ENCODE data around the gene NUP85. TPM values are rescaled to one million over a fixed set of nuclear protein-coding genes. Genes with fewer than 3 reads are reported as not detected.

The NUP85 gene
- total RNA-seq (2022; extraction: Qiagen RNA extraction; ENCODE audit: low read depth), result 92.5 to 107 TPM (median 99.5 TPM) in 5 replicates

GRCh38 chr17:75205037-75205792 lies at the start of gene NUP85:
Gene NUP85 (plus strand): TSS chr17:75205679. CDS start chr17:75205762, 83 bp downstream.

GRCh38 chr17:75182569-75183436 lies 22.7 kb upstream of the NUP85 start, which contains the start of gene SUMO2:
Gene SUMO2 (minus strand): TSS chr17:75182959. CDS start chr17:75182834, 125 bp downstream.

GRCh38 chr17:75261336-75262111 lies 56.0 kb downstream of the NUP85 start, which contains the start of the genes GGA3 and MRPS7:
Gene GGA3 (minus strand): TSS chr17:75261606. CDS start chr17:75261587, 19 bp downstream.
Gene MRPS7 (plus strand): TSS chr17:75261879. CDS start chr17:75261901, 22 bp downstream.

GRCh38 chr17:75270966-75271232 lies 65.4 kb downstream of the NUP85 start, which contains the start of gene MIF4GD:
Gene MIF4GD (minus strand): TSS chr17:75271231. CDS start chr17:75270195, 1,036 bp downstream.

Other genes starting within 250 kb of the NUP85 start
- gene HID1, start 232.9 kb upstream of the NUP85 start, total RNA-seq (2022; extraction: Qiagen RNA extraction; ENCODE audit: low read depth), result 13.8 to 19.2 TPM (median 17.5 TPM) in 5 replicates
- 56.3 to 70.7 TPM (median 68.6 TPM) in 5 replicates for gene CDR2L, start 218.0 kb upstream of the NUP85 start, total RNA-seq (2022; extraction: Qiagen RNA extraction; ENCODE audit: low read depth)
- gene MRPL58, start 193.0 kb upstream of the NUP85 start, total RNA-seq (2022; extraction: Qiagen RNA extraction; ENCODE audit: low read depth), result 72.9 to 81.4 TPM (median 79.5 TPM) in 5 replicates
- 492 to 570 TPM (median 501 TPM) in 5 replicates for gene ATP5PD, start 158.7 kb upstream of the NUP85 start, total RNA-seq (2022; extraction: Qiagen RNA extraction; ENCODE audit: low read depth)
- gene KCTD2, start 158.5 kb upstream of the NUP85 start, total RNA-seq (2022; extraction: Qiagen RNA extraction; ENCODE audit: low read depth), result 27.5 to 32.0 TPM (median 31.1 TPM) in 5 replicates
- gene SLC16A5, start 117.7 kb upstream of the NUP85 start, total RNA-seq (2022; extraction: Qiagen RNA extraction; ENCODE audit: low read depth), result 26.1 to 36.0 TPM (median 31.7 TPM) in 5 replicates
- gene ARMC7, start 95.7 kb upstream of the NUP85 start, total RNA-seq (2022; extraction: Qiagen RNA extraction; ENCODE audit: low read depth), result 17.1 to 20.9 TPM (median 18.8 TPM) in 5 replicates
- 89.6 to 134 TPM (median 128 TPM) in 5 replicates for gene NT5C, start 73.9 kb upstream of the NUP85 start, total RNA-seq (2022; extraction: Qiagen RNA extraction; ENCODE audit: low read depth)
- gene JPT1, start 51.2 kb upstream of the NUP85 start, total RNA-seq (2022; extraction: Qiagen RNA extraction; ENCODE audit: low read depth), result 739 to 848 TPM (median 789 TPM) in 5 replicates
- 289 to 400 TPM (median 383 TPM) in 5 replicates for gene SUMO2, start 22.7 kb upstream of the NUP85 start, total RNA-seq (2022; extraction: Qiagen RNA extraction; ENCODE audit: low read depth)
- 22.1 to 30.9 TPM (median 28.0 TPM) in 5 replicates for gene GGA3, start 55.9 kb downstream of the NUP85 start, total RNA-seq (2022; extraction: Qiagen RNA extraction; ENCODE audit: low read depth)
- 147 to 182 TPM (median 171 TPM) in 5 replicates for gene MRPS7, start 56.2 kb downstream of the NUP85 start, total RNA-seq (2022; extraction: Qiagen RNA extraction; ENCODE audit: low read depth)
- 31.2 to 36.9 TPM (median 34.7 TPM) in 5 replicates for gene MIF4GD, start 65.6 kb downstream of the NUP85 start, total RNA-seq (2022; extraction: Qiagen RNA extraction; ENCODE audit: low read depth)
- 16.2 to 19.6 TPM (median 18.6 TPM) in 5 replicates for gene SLC25A19, start 83.8 kb downstream of the NUP85 start, total RNA-seq (2022; extraction: Qiagen RNA extraction; ENCODE audit: low read depth)
- gene GRB2, start 200.0 kb downstream of the NUP85 start, total RNA-seq (2022; extraction: Qiagen RNA extraction; ENCODE audit: low read depth), result 87.9 to 114 TPM (median 99.8 TPM) in 5 replicates

Measured in A549 treated with GW870086 at 1 μM for 4 hours (cell line).